HCT116 (cell line): ENCODE measurements around the gene ADNP2. TPM values are rescaled to one million over a fixed set of nuclear protein-coding genes. Genes with fewer than 3 reads are reported as not detected.

Source experiments
- ATAC-seq: fragments of 200-7000 bp; cut with Tn5 transposase; 2 replicates; pipeline ENCODE4 v1.9.1; 2020; ENCODE audit warnings: mild to moderate bottlenecking, moderate library complexity
- BruUV-seq: library from RNA; stranded (reverse); fragments of 400-500 nt; replicated peaks from 2 replicates; lab custom pipeline; 2021; lab: Mats Ljungman, UMichigan
- CTCF ChIA-PET: fragments of 300-600 bp; sonication (Branson Sonifier 250); formaldehyde crosslinking; loops from one replicate; lab custom pipeline; 2021; ENCODE audit warnings: antibody characterized with exemption; lab: Charles Lee
- POLR2A ChIA-PET: fragments of 300-600, 350-600 bp; sonication (Branson Sonifier 250); formaldehyde crosslinking; loops from one replicate; lab custom pipeline; 2021; ENCODE audit warnings: antibody characterized with exemption; lab: Charles Lee
- RAD21 ChIA-PET, 2 experiments: fragments of 300-600 bp; sonication (Branson Sonifier 250); formaldehyde crosslinking; loops; one replicate each; lab custom pipeline; 2023; ENCODE audit warnings: low total read pairs in 2 of 2; ENCODE audit not compliant: uncharacterized antibody in 2 of 2, unreplicated experiment in 2 of 2, low non-redundant PET in 1 of 2; lab: Charles Lee
- DNase-seq: peaks from one replicate; pipeline ENCODE4 v3.0.0-alpha.2; 2010; ENCODE audit warnings: low read depth, low spot score
- H2AFZ ChIP-seq: fragments of 200-600 bp; shearing (Covaris generic), sonication (generic); 2 replicates; pipeline ENCODE4 v1.6.1; 2017; ENCODE audit warnings: low read depth, mixed run types, mixed read lengths, antibody characterized with exemption, low read length; ENCODE audit not compliant: poor library complexity, severe bottlenecking
- H3K27ac ChIP-seq: 2 replicates; pipeline ENCODE4 v1.5.1; 2012; ENCODE audit warnings: low read depth, low read length
- H3K27me3 ChIP-seq: fragments of 200-600 bp; sonication (generic); 2 replicates; pipeline ENCODE4 v1.6.1; 2016; ENCODE audit warnings: mixed run types, low read length, mixed read lengths; ENCODE audit not compliant: insufficient read depth
- H3K36me3 ChIP-seq, 2 experiments: fragments of 200-500 bp in 1 of 2; fragments of 200-600 bp in 1 of 2; sonication (Bioruptor generic) in 1 of 2; sonication (generic) in 1 of 2; 2 replicates each; pipeline versions ENCODE4 v1.5.1 to v1.6.1; 2014 to 2016; ENCODE audit warnings: low read length in 2 of 2, inconsistent platforms in 1 of 2, mixed read lengths in 1 of 2, mixed run types in 1 of 2; ENCODE audit not compliant: insufficient read depth in 2 of 2, control insufficient read depth in 1 of 2
- H3K4me1 ChIP-seq, 2 experiments: fragments of 200-600 bp in 1 of 2; sonication (generic) in 1 of 2; 2 replicates each; pipeline versions ENCODE4 v1.5.1 to v1.6.1; 2012 to 2017; ENCODE audit warnings: low read length in 2 of 2, inconsistent platforms in 1 of 2, mild to moderate bottlenecking in 1 of 2, mixed read lengths in 1 of 2, mixed run types in 1 of 2, moderate library complexity in 1 of 2; ENCODE audit not compliant: insufficient read depth in 2 of 2, control insufficient read depth in 1 of 2
- H3K4me2 ChIP-seq: fragments of 200-600 bp; sonication (generic); 2 replicates; pipeline ENCODE4 v1.6.1; 2017; ENCODE audit warnings: mixed run types, low read length, mixed read lengths
- H3K4me3 ChIP-seq, 2 experiments: fragments of 200-600 bp in 1 of 2; sonication (generic) in 1 of 2; replicated peaks in 1 of 2; 2 replicates each; pipeline ENCODE4 v1.5.1; 2011 to 2016; ENCODE audit warnings: low read length in 2 of 2, control low read depth in 1 of 2, low read depth in 1 of 2, mild to moderate bottlenecking in 1 of 2, mixed read lengths in 1 of 2, mixed run types in 1 of 2
- H3K79me2 ChIP-seq: fragments of 200-600 bp; sonication (generic); 2 replicates; pipeline ENCODE4 v1.6.1; 2017; ENCODE audit warnings: mild to moderate bottlenecking, mixed run types, low read length, moderate library complexity, mixed read lengths; ENCODE audit not compliant: insufficient read depth
- H3K9ac ChIP-seq: fragments of 200-600 bp; sonication (generic); 2 replicates; pipeline ENCODE4 v1.6.1; 2016; ENCODE audit warnings: low read length, mixed read lengths
- H3K9me2 ChIP-seq: fragments of 200-600 bp; sonication (generic), shearing (Covaris generic); 2 replicates; pipeline ENCODE4 v1.6.1; 2017; ENCODE audit warnings: mixed run types, mild to moderate bottlenecking, moderate library complexity; ENCODE audit not compliant: insufficient read depth
- H3K9me3 ChIP-seq, 2 experiments: fragments of 200-500 bp in 1 of 2; fragments of 200-600 bp in 1 of 2; sonication (Bioruptor generic) in 1 of 2; sonication (generic) in 1 of 2; 2 replicates each; pipeline ENCODE4 v1.6.1; 2014 to 2017; ENCODE audit warnings: low read length in 2 of 2, mixed read lengths in 2 of 2, inconsistent platforms in 1 of 2, low read depth in 1 of 2, mild to moderate bottlenecking in 1 of 2, mixed run types in 1 of 2, moderate library complexity in 1 of 2; ENCODE audit not compliant: control insufficient read depth in 1 of 2, insufficient read depth in 1 of 2
- H4K20me1 ChIP-seq: fragments of 200-600 bp; sonication (generic), shearing (Covaris generic); 2 replicates; pipeline ENCODE4 v1.6.1; 2017; ENCODE audit warnings: mixed run types, mild to moderate bottlenecking, moderate library complexity; ENCODE audit not compliant: insufficient read depth
- ATF3 ChIP-seq: IDR thresholded peaks from 2 replicates; pipeline ENCODE4 v1.6.1; 2012
- CBX3 ChIP-seq: IDR thresholded peaks from 2 replicates; pipeline ENCODE4 v1.6.1; 2012; ENCODE audit warnings: low read depth
- CEBPB ChIP-seq: IDR thresholded peaks from 2 replicates; pipeline ENCODE4 v1.6.1; 2012; ENCODE audit warnings: low read depth
- CTCF ChIP-seq, 3 experiments: fragments of 200-600 bp in 1 of 3; sonication (generic) in 1 of 3; IDR thresholded peaks in 2 of 3; conservative IDR thresholded peaks in 1 of 3; 2 replicates each; pipeline ENCODE4 v1.5.1; 2012 to 2017; ENCODE audit warnings: low read depth in 2 of 3, low read length in 2 of 3, antibody characterized with exemption in 1 of 3, borderline replicate concordance in 1 of 3, control low read depth in 1 of 3, mild to moderate bottlenecking in 1 of 3, mixed read lengths in 1 of 3, mixed run types in 1 of 3, moderate library complexity in 1 of 3; ENCODE audit not compliant: insufficient read depth in 1 of 3
- ELF1 ChIP-seq: IDR thresholded peaks from 2 replicates; pipeline ENCODE4 v1.6.1; 2012; ENCODE audit warnings: low read depth, borderline replicate concordance
- EZH2 ChIP-seq: fragments of 200-600 bp; sonication (generic); IDR thresholded peaks from 2 replicates; pipeline ENCODE4 v1.6.1; 2017; ENCODE audit warnings: antibody characterized with exemption, mixed run types
- EZH2phosphoT487 ChIP-seq: fragments of 200-600 bp; IDR thresholded peaks from 2 replicates; pipeline ENCODE4 v1.6.1; 2018; ENCODE audit warnings: antibody characterized with exemption, borderline replicate concordance
- FOSL1 ChIP-seq: IDR thresholded peaks from 2 replicates; pipeline ENCODE4 v1.6.1; 2012; ENCODE audit warnings: low read depth
- MAX ChIP-seq: IDR thresholded peaks from 2 replicates; pipeline ENCODE4 v1.6.1; 2012
- POLR2A ChIP-seq: IDR thresholded peaks from 2 replicates; pipeline ENCODE4 v1.7.0; 2011; ENCODE audit warnings: borderline replicate concordance; ENCODE audit not compliant: insufficient read depth, insufficient read length; ENCODE audit errors: extremely low read depth
- RAD21 ChIP-seq: IDR thresholded peaks from 2 replicates; pipeline ENCODE4 v1.6.1; 2012; ENCODE audit warnings: low read depth, mild to moderate bottlenecking
- REST ChIP-seq: IDR thresholded peaks from 2 replicates; pipeline ENCODE4 v1.6.1; 2012; ENCODE audit warnings: low read depth
- SP1 ChIP-seq: IDR thresholded peaks from 2 replicates; pipeline ENCODE4 v1.6.1; 2012; ENCODE audit warnings: low read depth
- SRF ChIP-seq: IDR thresholded peaks from 2 replicates; pipeline ENCODE4 v1.6.1; 2012; ENCODE audit warnings: low read depth
- TCF7L2 ChIP-seq: IDR thresholded peaks from 2 replicates; pipeline ENCODE4 v1.7.0; 2011; ENCODE audit warnings: borderline replicate concordance, inconsistent platforms; ENCODE audit not compliant: insufficient read depth, insufficient read length; ENCODE audit errors: extremely low read depth
- YY1 ChIP-seq: IDR thresholded peaks from 2 replicates; pipeline ENCODE4 v1.6.1; 2011; ENCODE audit warnings: low read length, low read depth, moderate library complexity, mild to moderate bottlenecking; ENCODE audit not compliant: insufficient replicate concordance; ENCODE audit errors: extremely low read depth
- ZBTB33 ChIP-seq: IDR thresholded peaks from 2 replicates; pipeline ENCODE4 v1.6.1; 2011; ENCODE audit warnings: mild to moderate bottlenecking, low read length, moderate library complexity; ENCODE audit not compliant: insufficient replicate concordance; ENCODE audit errors: extremely low read depth
- ZFX ChIP-seq: fragments of 450-650 bp; IDR thresholded peaks from 2 replicates; pipeline ENCODE4 v1.6.1; 2017
- ZNF274 ChIP-seq: fragments of 200-500 bp; sonication (Bioruptor generic); IDR thresholded peaks from 2 replicates; pipeline ENCODE4 v1.6.1; 2014; ENCODE audit warnings: mild to moderate bottlenecking, low read depth, low read length, inconsistent platforms
- intact Hi-C: fragments of 100-400 bp; cut with micrococcal nuclease; formaldehyde crosslinking; loops from 2 replicates; pipeline ENCODE4 v1.10.0; 2022
- total RNA-seq: library from RNA; stranded (reverse); gene quantifications from one replicate; pipeline ENCODE4 v1.2.1, GENCODE V29; 2021; ENCODE audit not compliant: unreplicated experiment

The ADNP2 gene
- total RNA-seq, 1 experiment from 2014 or later = 45.4 TPM

GRCh38 chr18:80163183-80163582 is 54.1 kb downstream of the ADNP2 start:
- intact Hi-C loops = no loop called here
- no peaks in the 10 kb centered on the region; the same call in 1 of the 2 replicates for H4K20me1 ChIP-seq
- H3K9me2 ChIP-seq = no peaks in the 10 kb centered on the region
- DNase-seq (no peak), ATAC-seq (no peak)
- CTCF ChIA-PET = no interaction called here
- H3K27me3 ChIP-seq = no peaks in the 10 kb centered on the region
- no peak overlapping the region for H3K27ac ChIP-seq
- no TSS peak for BruUV-seq
- no peak overlapping the region for H3K4me2 ChIP-seq
- no peak for TF ChIP-seq MAX
- no peak for TF ChIP-seq CBX3
- no peak for TF ChIP-seq ELF1
- TF ChIP-seq EZH2phosphoT487 = no peak
- no peak for TF ChIP-seq REST
- no peak for TF ChIP-seq ZBTB33
- TF ChIP-seq YY1 = no peak
- TF ChIP-seq ZFX = no peak
- TF ChIP-seq CTCF (IDR thresholded peaks at IDR 0.05 in 2 of 3, conservative IDR thresholded peaks at IDR 0.05 in 1 of 3; ENCODE audit: borderline replicate concordance in 1 of 3, insufficient read depth in 1 of 3, low read depth in 2 of 3, low read length in 2 of 3) = no peak
- no peak for TF ChIP-seq FOSL1
- no peak for TF ChIP-seq TCF7L2
- no peak for TF ChIP-seq POLR2A
- no peak for TF ChIP-seq RAD21
- TF ChIP-seq ATF3 = no peak
- TF ChIP-seq EZH2 = no peak
- TF ChIP-seq SP1 = no peak
- TF ChIP-seq ZNF274 = no peak
- no peak for TF ChIP-seq SRF
- TF ChIP-seq CEBPB = no peak
- H3K4me3 ChIP-seq = no peak overlapping the region
- RAD21 ChIA-PET = no interaction called here
- H3K4me1 ChIP-seq = no peaks in the 10 kb centered on the region
- POLR2A ChIA-PET = no interaction called here
- H3K9ac ChIP-seq = no peak overlapping the region
- H3K9me3 ChIP-seq = 0 out of 4 replicates have a peak, but pooled peaks cover 0 to 3% of the 10 kb centered on the region in 2 experiments
- no peaks in the 10 kb centered on the region for H3K79me2 ChIP-seq
- no peaks in the 10 kb centered on the region for H3K36me3 ChIP-seq
- H2AFZ ChIP-seq = no peak overlapping the region
